ENCODE data around the gene POLE2.
"Not testable (repeated sequence)": the region's sequence is repeated elsewhere in the genome, so short reads cannot be mapped to it uniquely, and the experiment has no call there.

Gene POLE2, protein sequence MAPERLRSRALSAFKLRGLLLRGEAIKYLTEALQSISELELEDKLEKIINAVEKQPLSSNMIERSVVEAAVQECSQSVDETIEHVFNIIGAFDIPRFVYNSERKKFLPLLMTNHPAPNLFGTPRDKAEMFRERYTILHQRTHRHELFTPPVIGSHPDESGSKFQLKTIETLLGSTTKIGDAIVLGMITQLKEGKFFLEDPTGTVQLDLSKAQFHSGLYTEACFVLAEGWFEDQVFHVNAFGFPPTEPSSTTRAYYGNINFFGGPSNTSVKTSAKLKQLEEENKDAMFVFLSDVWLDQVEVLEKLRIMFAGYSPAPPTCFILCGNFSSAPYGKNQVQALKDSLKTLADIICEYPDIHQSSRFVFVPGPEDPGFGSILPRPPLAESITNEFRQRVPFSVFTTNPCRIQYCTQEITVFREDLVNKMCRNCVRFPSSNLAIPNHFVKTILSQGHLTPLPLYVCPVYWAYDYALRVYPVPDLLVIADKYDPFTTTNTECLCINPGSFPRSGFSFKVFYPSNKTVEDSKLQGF

DNA sequence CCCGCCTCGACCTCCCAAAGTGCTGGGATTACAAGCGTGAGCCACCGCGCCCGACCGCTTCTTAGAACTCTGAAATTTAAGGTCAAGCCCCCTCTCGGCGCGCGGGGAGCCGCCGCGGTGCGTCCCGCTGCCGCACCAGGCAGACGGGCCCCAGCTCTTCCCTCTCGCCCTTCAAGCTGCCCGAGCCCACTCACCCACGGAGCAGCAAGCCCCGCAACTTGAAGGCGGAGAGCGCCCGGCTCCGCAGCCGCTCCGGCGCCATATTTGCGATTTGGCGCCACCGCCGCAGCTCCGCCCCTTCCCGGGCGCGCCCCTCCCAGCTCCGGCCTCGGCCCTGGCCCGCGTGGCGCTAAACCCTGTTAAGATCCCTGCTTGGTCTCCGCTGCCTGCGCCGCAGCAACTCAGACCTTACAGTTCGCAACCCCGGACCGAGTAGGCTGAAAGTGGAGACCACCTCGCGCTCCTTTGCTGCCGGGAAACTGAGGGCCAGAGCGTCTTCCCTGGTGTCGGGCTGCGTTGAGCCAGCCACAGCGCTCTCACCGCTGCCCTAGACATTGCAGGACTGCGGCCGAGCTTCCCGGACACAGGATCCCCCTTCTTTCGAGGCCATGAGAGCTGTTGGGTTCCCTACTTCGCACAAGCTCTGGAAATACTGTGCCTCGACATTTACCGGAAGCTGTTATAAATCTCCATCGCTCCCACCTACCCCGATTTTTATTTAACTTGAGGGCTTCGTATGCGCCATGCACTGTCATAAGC lies at the start of gene POLE2:
Gene POLE2 (minus strand): TSS at position 273 of the 759 bp plus-strand sequence. CDS start 11 bp downstream, at position 262.
- DNase-seq: peak; percentile 75
- H3K27ac ChIP-seq: peak within 1 kb of the TSS; percentile 80
- peaks cover 4% of the 10 kb centered on the region for H3K36me3 ChIP-seq
- no peaks in the 10 kb centered on the region for H3K9me3 ChIP-seq (ENCODE audit: severe bottlenecking)
- TF ChIP-seq, protein P1, sequence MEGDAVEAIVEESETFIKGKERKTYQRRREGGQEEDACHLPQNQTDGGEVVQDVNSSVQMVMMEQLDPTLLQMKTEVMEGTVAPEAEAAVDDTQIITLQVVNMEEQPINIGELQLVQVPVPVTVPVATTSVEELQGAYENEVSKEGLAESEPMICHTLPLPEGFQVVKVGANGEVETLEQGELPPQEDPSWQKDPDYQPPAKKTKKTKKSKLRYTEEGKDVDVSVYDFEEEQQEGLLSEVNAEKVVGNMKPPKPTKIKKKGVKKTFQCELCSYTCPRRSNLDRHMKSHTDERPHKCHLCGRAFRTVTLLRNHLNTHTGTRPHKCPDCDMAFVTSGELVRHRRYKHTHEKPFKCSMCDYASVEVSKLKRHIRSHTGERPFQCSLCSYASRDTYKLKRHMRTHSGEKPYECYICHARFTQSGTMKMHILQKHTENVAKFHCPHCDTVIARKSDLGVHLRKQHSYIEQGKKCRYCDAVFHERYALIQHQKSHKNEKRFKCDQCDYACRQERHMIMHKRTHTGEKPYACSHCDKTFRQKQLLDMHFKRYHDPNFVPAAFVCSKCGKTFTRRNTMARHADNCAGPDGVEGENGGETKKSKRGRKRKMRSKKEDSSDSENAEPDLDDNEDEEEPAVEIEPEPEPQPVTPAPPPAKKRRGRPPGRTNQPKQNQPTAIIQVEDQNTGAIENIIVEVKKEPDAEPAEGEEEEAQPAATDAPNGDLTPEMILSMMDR (IDR thresholded peaks at IDR 0.05; ENCODE audit: low read depth, low read length): no peak
- H3K4me3 ChIP-seq (ENCODE audit: low read depth, low read length): peak within 1 kb of the TSS; percentile 57
- no peaks in the 10 kb centered on the region for H3K27me3 ChIP-seq (ENCODE audit: insufficient read depth, low read depth, severe bottlenecking)

GRCh38 chr14:49735669-49736068 lies 47.7 kb upstream of the POLE2 start:
- H3K4me3 ChIP-seq (ENCODE audit: low read depth, low read length); DNase-seq; H3K27ac ChIP-seq; H3K9me3 ChIP-seq (ENCODE audit: severe bottlenecking); H3K36me3 ChIP-seq; H3K27me3 ChIP-seq (ENCODE audit: insufficient read depth, low read depth, severe bottlenecking): not testable (repeated sequence)

DNA sequence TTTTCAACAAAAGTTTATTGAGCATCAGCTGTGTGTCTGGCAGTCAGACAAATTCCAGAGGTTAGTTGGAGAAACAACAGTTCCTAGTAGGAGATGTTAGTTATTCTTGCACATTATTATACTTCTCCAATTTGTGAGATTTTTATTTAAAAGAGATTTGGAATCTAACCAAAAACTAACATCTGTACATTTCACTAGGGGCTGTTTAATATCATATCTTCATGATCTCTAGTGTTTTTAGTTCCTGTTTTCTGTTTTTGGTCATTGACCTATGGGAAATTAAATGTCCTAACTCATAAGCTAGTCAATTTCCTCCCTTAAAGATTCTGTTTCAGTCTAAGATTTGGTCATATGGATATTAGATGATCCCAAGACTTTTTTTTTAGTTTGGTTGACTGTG lies 45.8 kb upstream of the POLE2 start:
- Histone ChIP-seq H3K4me3 (ENCODE audit: low read depth, low read length) (no peak overlapping the region), H3K36me3 (no peaks in the 10 kb centered on the region), H3K9me3 (ENCODE audit: severe bottlenecking) (no peaks in the 10 kb centered on the region), H3K27me3 (ENCODE audit: insufficient read depth, low read depth, severe bottlenecking) (no peaks in the 10 kb centered on the region), H3K27ac (no peak overlapping the region)
- TF ChIP-seq, protein P1 (IDR thresholded peaks at IDR 0.05; ENCODE audit: low read depth, low read length): no peak
- DNase-seq: no peak

- H3K9me3 ChIP-seq (ENCODE audit: severe bottlenecking): no peaks in the 10 kb centered on the region
- DNase-seq: no peak
- H3K27ac ChIP-seq: no peak overlapping the region
- TF ChIP-seq, protein P1 (IDR thresholded peaks at IDR 0.05; ENCODE audit: low read depth, low read length): no peak
- H3K27me3 ChIP-seq (ENCODE audit: insufficient read depth, low read depth, severe bottlenecking): no peaks in the 10 kb centered on the region
- no peaks in the 10 kb centered on the region for H3K36me3 ChIP-seq
- no peak overlapping the region for H3K4me3 ChIP-seq (ENCODE audit: low read depth, low read length)
These were observed 44.9 kb upstream of the POLE2 start for GRCh38 chr14:49732896-49733295.

GRCh38 chr14:49727171-49727570 lies 39.2 kb upstream of the POLE2 start:
- Histone ChIP-seq H3K27me3 (ENCODE audit: insufficient read depth, low read depth, severe bottlenecking) (no peaks in the 10 kb centered on the region), H3K9me3 (ENCODE audit: severe bottlenecking) (peaks cover 3% of the 10 kb centered on the region), H3K27ac (no peak overlapping the region), H3K4me3 (ENCODE audit: low read depth, low read length) (no peak overlapping the region), H3K36me3 (no peaks in the 10 kb centered on the region)
- no peak for DNase-seq
- TF ChIP-seq, protein P1 (IDR thresholded peaks at IDR 0.05; ENCODE audit: low read depth, low read length): no peak

DNA sequence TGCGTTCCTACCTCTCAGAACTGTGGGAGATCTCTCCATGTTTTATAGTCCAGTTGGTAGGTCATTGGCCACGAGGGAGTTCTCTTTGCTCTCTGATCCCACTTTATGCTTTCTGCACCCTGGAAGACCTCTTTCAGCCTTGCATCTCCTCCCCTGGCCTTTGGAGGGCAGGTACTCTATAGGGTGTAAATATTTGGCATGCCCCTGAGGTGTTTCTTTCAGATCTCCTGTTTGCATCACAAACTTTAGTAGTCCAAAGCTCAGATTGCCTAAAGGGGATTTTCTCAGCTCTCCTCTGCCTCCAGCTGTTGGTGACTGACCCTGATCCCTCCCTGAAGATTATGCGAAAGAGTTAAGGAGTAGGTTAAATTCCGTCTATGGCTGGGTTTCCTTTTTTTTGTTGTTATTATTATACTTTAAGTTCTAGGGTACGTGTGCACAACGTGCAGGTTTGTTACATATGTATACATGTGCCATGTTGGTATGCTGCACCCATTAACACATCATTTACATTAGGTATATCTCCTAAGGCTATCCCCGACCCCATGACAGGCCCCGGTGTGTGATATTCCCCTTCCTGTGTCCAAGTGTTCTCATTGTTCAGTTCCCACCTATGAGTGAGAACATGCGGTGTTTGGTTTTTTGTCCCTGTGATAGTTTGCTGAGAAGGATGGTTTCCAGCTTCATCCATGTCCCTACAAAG lies 33.9 kb upstream of the POLE2 start:
- not testable (repeated sequence) for H3K27me3 ChIP-seq (ENCODE audit: insufficient read depth, low read depth, severe bottlenecking); DNase-seq; H3K27ac ChIP-seq

More for the DNA sequence above, 33.9 kb upstream of the POLE2 start:
- H3K4me3 ChIP-seq (ENCODE audit: low read depth, low read length); H3K36me3 ChIP-seq; H3K9me3 ChIP-seq (ENCODE audit: severe bottlenecking): not testable (repeated sequence)
